IMR-90 (cell line): ENCODE results near the gene CHMP1A.

Experiments used
- CHD1 ChIP-seq: IDR thresholded peaks from 2 replicates; pipeline ENCODE4 v1.6.1; 2012; ENCODE audit warnings: low read depth, low read length, improper control_type of control experiment
- CTCF ChIP-seq: conservative IDR thresholded peaks from 2 replicates; pipeline ENCODE4 v1.5.1; 2012; ENCODE audit warnings: mild to moderate bottlenecking, low read depth, low read length, improper control_type of control experiment
- MAFK ChIP-seq: IDR thresholded peaks from 2 replicates; pipeline ENCODE4 v1.6.1; 2012; ENCODE audit warnings: low read depth, low read length, improper control_type of control experiment
- MXI1 ChIP-seq: IDR thresholded peaks from 2 replicates; pipeline ENCODE4 v1.6.1; 2012; ENCODE audit warnings: low read depth, mild to moderate bottlenecking, low read length, moderate library complexity, borderline replicate concordance
- POLR2A ChIP-seq: IDR thresholded peaks from 2 replicates; pipeline ENCODE4 v1.6.1; 2012; ENCODE audit warnings: mild to moderate bottlenecking, low read depth, low read length
- RAD21 ChIP-seq: IDR thresholded peaks from 2 replicates; pipeline ENCODE4 v1.6.1; 2012; ENCODE audit warnings: low read length, improper control_type of control experiment
- RCOR1 ChIP-seq: IDR thresholded peaks from 2 replicates; pipeline ENCODE4 v1.6.1; 2012; ENCODE audit warnings: mild to moderate bottlenecking, low read length, improper control_type of control experiment; ENCODE audit not compliant: insufficient replicate concordance
- SMC3 ChIP-seq: fragments of 150-350 bp; IDR thresholded peaks from 2 replicates; pipeline ENCODE4 v1.6.1; 2016; ENCODE audit warnings: low read depth, mild to moderate bottlenecking, antibody characterized with exemption, low read length, moderate library complexity

- TF ChIP-seq CHD1: no peak
- TF ChIP-seq CTCF: no peak
- TF ChIP-seq RCOR1: no peak
- no peak for TF ChIP-seq SMC3
- no peak for TF ChIP-seq POLR2A
- TF ChIP-seq RAD21: no peak
- TF ChIP-seq MXI1: no peak
- TF ChIP-seq MAFK: no peak
Measured at GRCh38 chr16:89697616-89698331, 40.3 kb upstream of the CHMP1A start.
